ENCODE measurements around the gene ERC1.
A peak's percentile ranks its signal among the peaks of the same experiment; 100 is the strongest.
"Not testable (repeated sequence)": the region's sequence is repeated elsewhere in the genome, so short reads cannot be mapped to it uniquely, and the experiment has no call there.

ERC1 gene

DNA sequence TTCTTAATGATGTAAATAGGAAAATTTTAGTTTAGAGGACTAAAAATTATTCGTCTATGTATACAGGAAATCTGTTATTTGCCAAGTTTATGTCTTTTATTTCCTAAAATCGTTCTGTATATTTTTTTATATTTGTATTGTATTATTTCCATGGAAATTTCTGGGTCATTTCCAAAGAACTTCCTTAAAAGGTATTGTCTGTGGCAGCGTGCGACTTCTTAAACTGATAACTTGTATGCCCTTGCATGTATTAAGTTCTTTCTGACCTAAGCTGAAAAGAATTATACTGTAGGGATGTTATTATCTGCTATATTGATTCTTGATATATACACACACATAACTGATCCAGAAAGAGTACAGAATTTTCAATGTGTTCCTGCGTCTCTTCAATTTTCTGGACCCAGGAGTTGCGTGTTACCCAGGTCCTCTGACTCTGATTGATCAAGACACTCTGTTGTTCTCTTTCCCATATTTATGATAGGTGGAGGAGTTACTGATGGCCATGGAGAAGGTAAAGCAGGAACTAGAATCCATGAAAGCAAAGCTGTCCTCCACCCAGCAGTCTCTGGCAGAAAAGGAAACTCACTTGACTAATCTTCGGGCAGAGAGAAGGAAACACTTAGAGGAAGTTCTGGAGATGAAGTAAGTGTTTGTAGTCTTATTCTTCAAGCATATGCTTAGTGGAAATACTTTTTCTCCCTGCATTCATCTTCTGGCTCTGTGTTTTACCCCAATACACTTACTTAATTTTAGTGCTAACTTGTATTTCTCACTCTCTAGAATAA, 298.5 kb downstream of the ERC1 start:
- DNase-seq (ENCODE audit: low read depth), result no peak

DNA sequence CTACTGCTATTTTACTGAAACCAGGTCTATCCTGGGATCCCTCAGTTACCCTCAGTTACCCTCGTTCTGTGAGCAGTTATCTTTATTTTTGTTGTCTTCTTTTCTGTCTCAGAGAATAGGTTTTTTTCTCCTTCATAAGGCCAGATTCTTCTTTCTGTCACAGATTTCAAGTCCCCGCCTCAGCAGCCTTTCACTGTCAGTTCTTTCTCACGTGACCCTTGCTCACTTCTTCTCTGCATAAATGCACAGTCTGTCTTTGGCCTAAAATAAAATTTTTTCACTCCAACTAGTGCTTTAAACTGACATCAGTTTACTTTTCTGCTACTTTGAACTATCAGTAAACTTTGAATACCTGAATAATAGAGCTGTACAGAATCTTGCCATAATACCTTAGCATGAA, 299.7 kb downstream of the ERC1 start:
- DNase-seq (ENCODE audit: low read depth), result no peak

- DNase-seq (ENCODE audit: low read depth), result no peak
Measured at GRCh38 chr12:1291601-1292332, 300.7 kb downstream of the ERC1 start.

DNA sequence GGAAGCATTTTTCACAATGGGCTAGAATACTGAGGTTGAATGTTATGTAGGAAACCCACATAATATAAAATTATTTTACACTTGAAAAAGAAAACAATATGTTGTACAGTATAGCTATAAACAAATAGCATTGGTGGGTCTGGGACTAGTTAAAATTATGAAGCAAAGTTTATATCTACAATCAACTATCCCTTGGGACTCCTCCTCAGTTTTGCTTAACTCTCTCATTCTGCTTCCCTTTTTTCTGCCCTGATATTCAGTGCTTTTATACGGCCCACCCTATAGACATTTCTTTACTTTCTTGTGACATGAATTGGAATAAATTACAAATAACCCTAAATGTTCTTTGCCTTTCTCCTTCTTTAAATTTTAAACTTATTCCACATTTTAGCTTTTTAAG, 302.9 kb downstream of the ERC1 start:
- no peak for DNase-seq (ENCODE audit: low read depth)

DNA sequence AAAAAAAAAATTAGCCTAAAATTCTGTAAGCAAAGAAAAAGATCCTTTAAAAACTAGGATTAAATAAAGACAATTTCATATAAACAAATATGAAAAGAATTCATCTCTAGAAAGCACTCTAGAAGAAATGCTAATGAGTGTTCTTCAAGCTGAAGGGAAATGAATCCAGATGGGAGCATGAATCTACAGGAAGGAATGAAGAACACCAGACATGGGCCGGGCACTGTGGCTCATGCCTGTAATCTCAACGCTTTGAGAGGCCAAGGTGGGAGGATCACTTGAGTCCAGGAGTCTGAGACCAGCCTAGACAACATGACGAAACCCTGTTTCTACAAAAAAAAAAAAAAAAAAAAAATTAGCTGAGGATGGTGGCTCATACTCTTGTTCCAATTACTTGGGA, 306.2 kb downstream of the ERC1 start:
- peak; percentile 59 for DNase-seq (ENCODE audit: low read depth)

GRCh38 chr12:1297639-1298175, 306.7 kb downstream of the ERC1 start:
- DNase-seq (ENCODE audit: low read depth), result peak; percentile 27

- no peak for DNase-seq (ENCODE audit: low read depth)
Measured at GRCh38 chr12:1300460-1300859, 309.4 kb downstream of the ERC1 start.

DNA sequence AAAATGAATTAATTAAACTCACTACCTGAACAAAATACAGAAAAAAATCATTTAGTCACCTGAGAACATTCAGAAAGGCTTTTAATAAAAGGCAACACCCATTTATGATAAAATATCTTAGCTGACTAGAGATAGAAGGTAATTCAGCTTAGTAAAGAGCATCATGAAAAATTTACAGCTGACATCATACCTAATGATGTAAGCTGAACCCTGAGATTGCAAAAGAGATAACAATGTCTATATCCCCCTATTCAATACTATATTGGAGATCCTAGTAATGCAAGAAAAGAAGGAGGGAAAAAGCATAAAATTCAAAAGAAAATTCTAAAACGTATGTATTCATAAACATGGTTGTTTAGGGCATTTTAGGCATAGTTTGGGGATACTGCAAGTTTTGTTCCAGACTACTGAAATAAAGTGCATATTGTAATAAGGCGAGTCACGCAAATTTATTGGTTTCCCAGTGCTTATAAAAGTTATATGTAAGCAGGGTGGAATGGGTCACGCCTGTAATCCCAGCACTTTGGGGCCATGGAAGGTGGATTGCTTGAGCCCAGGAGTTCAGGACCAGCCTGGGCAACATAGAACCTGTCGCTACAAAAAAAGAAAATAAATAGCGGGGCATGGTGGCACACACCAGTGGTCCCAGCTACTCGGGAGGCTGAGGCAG, 311.3 kb downstream of the ERC1 start:
- no peak for DNase-seq (ENCODE audit: low read depth)

- DNase-seq (ENCODE audit: low read depth), result no peak
Measured at GRCh38 chr12:1305063-1305434, 314.0 kb downstream of the ERC1 start.

DNA sequence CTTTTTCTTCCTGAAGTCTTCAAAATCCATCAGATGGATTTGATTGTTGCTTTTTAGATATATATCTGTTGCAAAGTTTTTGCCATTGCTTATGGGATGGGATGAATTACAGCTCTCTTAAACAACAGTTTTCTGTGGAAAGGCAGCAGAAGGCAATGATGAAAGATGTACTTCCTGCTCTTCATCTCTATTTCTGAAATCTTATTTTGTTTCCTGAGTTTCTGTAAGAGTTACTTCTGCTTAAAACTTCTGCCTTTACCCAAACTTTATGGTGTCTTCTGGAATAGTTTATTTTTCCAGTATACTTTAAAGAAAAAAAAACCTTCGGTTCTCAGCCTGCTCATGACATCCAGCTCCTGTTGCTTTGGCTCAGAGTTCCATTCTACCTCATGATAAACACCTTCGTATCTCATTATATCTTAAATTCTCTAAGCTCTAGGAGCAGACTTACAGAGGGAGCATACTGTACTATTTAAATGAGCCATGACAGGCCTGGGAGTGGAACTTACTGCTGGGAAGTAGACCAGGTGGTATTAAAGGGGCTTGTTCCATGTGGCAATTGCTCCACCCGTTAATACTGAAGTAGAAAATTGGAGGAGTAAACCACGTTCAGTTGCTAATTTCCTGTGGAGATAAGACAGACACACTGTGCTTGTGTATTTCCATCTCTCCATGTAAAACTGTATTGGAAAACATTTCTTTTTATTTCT, 314.9 kb downstream of the ERC1 start:
- DNase-seq (ENCODE audit: low read depth), result no peak

DNA sequence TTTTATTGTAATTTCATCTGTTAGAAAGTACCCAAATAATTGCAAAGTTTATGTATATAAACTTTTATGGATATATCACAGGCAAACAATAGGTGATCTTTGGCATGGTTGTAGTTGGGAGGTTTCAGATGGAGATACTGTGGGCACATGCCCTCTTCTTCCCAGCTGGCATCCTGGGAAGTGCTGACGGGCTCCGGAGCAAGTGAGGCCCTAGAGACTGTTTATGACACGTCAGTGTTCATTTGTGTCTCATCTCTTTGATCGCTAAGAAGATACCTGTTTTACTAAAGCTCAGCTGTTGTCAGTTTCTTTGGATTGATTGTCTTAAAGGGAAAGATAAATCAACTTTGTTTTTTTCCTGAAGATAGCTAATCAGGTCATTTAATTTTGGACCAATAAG, 315.8 kb downstream of the ERC1 start:
- no peak for DNase-seq (ENCODE audit: low read depth)

- no peak for DNase-seq (ENCODE audit: low read depth)
Measured at GRCh38 chr12:1307796-1308195, 316.8 kb downstream of the ERC1 start.

GRCh38 chr12:1309613-1310012, 318.6 kb downstream of the ERC1 start:
- no peak for DNase-seq (ENCODE audit: low read depth)

GRCh38 chr12:1310653-1311052, 319.6 kb downstream of the ERC1 start:
- no peak for DNase-seq (ENCODE audit: low read depth)

DNA sequence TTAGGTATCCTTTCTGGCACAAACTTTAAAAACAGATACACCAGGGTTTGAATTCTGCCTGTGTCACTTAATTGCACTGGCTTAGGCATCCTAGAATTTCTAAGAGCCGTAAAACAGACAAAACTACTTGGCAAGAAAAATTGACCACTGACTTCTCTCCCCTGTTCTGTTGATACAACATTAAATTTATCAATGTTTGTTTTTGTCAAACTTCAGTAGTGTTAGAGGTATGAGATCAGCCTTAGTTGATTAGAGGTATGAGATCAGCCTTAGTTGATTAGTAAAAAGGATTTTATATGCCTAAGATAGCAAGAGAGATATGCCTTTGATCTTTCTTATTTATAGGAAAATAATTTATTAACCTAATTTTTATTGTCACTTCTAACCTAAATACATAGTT, 320.1 kb downstream of the ERC1 start:
- DNase-seq (ENCODE audit: low read depth), result no peak

- DNase-seq (ENCODE audit: low read depth), result peak; percentile 74
Measured at GRCh38 chr12:1313906-1314305, 322.9 kb downstream of the ERC1 start.

DNA sequence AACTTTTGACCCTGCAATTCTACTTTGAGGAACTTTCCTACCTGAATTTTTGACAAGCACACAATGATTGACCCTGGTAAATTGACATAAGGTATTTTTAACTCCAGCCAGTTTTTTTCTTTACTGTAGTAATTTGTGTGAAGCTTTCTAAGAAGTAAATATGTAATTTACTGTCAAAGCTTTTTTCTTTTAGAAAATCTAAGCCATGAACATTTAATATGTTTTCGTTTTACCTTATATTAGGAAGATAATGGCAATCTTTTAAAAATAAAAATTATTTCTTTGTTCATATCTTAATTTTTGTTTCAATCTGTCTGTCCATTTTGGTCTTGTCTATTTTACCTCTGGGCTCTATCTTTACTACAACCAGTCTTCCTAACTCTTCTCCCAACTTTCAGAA, 323.5 kb downstream of the ERC1 start:
- DNase-seq (ENCODE audit: low read depth), result no peak

DNA sequence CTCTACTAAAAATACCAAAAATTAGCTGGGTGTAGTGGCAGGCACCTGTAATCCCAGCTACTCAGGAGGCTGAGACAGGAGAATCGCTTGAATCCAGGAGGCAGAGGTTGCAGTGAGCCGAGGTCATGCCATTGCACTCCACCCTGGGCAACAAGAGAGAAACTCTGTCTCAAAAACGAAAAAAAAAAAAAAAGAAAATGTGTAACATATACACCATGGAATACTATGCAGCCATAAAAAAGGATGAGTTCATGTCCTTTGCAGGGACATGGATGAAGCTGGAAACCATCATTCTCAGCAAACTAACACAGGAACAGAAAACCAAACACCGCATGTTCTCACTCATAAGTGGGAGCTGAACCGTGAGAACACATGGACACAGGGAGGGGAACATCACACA, 326.0 kb downstream of the ERC1 start:
- not testable (repeated sequence) for DNase-seq (ENCODE audit: low read depth)

DNA sequence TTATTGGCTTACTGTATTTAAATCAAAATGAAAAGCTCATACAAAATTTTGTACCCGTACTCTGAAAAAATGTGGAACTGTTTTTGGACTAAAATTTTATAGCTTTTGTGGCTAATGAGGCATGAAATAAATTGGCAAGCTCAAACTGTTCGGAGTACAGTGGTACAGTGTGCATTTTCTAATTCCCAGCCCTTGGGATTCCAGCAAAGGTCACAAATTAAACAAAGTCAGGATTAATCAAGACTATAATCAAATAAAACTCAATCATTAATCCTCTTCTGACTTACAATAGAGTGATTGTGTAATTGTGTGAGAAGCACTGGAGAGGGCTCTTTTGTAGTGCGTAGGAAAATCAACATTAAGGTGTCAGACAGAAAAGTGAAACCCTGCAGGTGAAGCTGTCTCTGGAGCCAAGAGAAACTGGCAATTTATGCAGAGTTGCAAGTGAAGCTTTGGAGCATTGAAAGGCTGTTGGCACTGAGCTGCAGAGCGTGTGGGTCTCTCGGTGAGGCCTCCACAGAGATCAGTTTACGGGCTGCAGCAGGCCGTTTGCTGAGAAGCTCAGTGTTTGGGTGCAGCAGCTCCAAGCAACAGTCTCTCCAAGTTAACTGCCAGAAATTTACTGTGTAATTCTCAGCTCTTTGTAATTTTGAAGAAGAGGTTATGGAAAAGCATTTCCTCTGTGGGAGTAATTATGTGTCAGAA, 327.5 kb downstream of the ERC1 start:
- DNase-seq (ENCODE audit: low read depth), result peak; percentile 42

GRCh38 chr12:1319212-1319611, 328.2 kb downstream of the ERC1 start:
- peak; percentile 54 for DNase-seq (ENCODE audit: low read depth)

DNA sequence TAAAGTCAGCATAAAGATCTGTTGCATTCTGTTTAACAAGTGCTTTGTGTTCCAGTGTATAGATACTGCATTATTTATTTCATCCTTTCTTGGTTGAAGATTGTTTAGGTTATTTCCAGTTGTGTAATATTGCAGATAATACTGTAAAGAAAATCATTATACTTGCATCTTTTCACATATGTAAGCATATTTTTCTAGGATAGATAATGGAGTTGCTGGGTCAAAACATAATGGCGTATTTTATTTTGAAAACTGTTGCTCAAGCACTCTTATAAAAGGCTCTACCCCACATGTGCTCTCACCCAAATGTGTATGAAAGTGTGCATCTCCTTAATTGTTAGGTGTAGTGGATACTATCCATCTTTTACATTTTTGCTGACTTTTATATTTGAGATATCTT, 329.0 kb downstream of the ERC1 start:
- DNase-seq (ENCODE audit: low read depth), result no peak

DNA sequence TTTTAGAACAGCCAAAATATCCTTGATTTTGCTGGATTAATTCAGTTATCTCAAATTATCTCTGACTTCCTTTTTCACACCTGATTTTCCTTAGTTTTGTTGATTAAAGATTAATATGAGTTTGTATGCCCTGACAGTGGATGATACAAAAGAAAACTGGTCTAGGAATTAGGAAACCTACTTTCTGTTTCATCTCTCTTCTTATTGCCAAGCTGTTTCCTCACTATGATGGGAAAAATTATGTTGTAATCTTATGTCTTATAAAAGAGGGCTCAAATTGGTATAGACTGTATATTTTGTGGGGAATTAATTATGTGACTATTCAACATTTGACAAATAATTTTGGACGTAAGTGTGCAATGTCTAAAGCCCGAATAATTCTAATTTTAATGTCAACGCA, 331.8 kb downstream of the ERC1 start:
- DNase-seq (ENCODE audit: low read depth), result no peak
